Measurements from ENCODE around the gene MGARP. TPM values are rescaled to one million over a fixed set of nuclear protein-coding genes. Genes with fewer than 3 reads are reported as not detected.

Gene MGARP
- total and polyA plus RNA-seq, 12 donors, result 0.36 to 2.3 (median 1.4) TPM; not detected in 1

DNA sequence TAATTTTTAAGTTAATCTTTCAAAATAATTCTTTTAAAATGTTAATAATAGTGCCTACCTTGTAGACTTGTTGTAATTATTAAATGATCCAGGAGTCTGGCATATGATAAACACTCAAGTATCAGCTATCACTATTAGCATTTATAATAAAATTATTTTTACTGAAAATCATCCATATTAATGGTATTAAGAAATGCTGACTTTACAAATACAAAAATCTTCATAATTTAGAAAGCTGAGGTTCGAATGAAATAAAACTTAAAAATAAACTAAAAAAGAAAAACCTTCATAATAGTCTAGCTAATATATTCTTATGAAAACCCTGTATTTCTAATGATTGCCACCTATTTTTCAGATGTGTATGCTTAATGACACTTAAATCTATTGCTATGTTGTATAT, 5.2 kb downstream of the MGARP start:
- no peak overlapping the region for H3K4me3 ChIP-seq
- H3K36me3 ChIP-seq, result no peaks in the 10 kb centered on the region
- TF ChIP-seq, protein P1, sequence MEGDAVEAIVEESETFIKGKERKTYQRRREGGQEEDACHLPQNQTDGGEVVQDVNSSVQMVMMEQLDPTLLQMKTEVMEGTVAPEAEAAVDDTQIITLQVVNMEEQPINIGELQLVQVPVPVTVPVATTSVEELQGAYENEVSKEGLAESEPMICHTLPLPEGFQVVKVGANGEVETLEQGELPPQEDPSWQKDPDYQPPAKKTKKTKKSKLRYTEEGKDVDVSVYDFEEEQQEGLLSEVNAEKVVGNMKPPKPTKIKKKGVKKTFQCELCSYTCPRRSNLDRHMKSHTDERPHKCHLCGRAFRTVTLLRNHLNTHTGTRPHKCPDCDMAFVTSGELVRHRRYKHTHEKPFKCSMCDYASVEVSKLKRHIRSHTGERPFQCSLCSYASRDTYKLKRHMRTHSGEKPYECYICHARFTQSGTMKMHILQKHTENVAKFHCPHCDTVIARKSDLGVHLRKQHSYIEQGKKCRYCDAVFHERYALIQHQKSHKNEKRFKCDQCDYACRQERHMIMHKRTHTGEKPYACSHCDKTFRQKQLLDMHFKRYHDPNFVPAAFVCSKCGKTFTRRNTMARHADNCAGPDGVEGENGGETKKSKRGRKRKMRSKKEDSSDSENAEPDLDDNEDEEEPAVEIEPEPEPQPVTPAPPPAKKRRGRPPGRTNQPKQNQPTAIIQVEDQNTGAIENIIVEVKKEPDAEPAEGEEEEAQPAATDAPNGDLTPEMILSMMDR (IDR thresholded peaks at IDR 0.05), result no peak
- H3K4me1 ChIP-seq, result peaks cover 0 to 16% (median 10%) of the 10 kb centered on the region in 9 donors
- ATAC-seq (no peak), DNase-seq (no peak)
- H3K9me3 ChIP-seq, result no peaks in the 10 kb centered on the region
- no peak overlapping the region for H3K27ac ChIP-seq
- H3K27me3 ChIP-seq, result peaks cover 0 to 49% (median 25%) of the 10 kb centered on the region in 7 donors
- intact Hi-C loops (cut with DNase I), result loop anchor here in 1 of 10 donors (10.0 kb wide), 1 partner anchor 170 kb away; no protein-coding TSS in a partner anchor
- 97 to 100% methylated on average over 1 of the region's 1 CpG for WGBS, 2 donors

DNA sequence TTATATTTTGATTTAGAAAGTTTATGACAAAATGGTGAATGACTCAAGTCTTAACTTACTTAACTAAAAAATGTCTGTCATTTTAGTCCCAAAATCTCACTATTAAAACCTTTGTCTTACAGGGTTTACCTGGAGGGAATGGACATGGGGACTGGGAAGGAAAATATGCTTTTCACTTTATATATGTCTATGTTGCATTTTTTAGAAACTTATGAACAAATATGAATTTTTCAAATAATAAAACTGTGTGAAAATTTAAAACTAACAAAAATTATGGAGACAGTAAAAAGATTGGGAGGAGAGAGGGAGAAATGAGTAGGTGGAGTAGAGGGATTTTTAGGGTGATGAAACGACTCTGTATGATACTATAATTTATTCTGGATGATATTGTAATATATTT, 6.2 kb downstream of the MGARP start:
- peaks cover 0 to 6% (median under 1%) of the 10 kb centered on the region in 9 donors for H3K4me1 ChIP-seq
- ATAC-seq, result no peak
- H3K4me3 ChIP-seq, result no peak overlapping the region
- peaks cover 0 to 39% (median 21%) of the 10 kb centered on the region in 7 donors for H3K27me3 ChIP-seq
- H3K36me3 ChIP-seq, result no peaks in the 10 kb centered on the region
- H3K27ac ChIP-seq, result no peak overlapping the region
- 94 to 98% methylated on average over 1 of the region's 1 CpG for WGBS, 2 donors
- no peaks in the 10 kb centered on the region for H3K9me3 ChIP-seq
- no peak for DNase-seq
- intact Hi-C loops (cut with DNase I), result loop anchor here in 1 of 10 donors (10.0 kb wide), 1 partner anchor 169 kb away; no protein-coding TSS in a partner anchor
- TF ChIP-seq, protein P1 (IDR thresholded peaks at IDR 0.05), result no peak

DNA sequence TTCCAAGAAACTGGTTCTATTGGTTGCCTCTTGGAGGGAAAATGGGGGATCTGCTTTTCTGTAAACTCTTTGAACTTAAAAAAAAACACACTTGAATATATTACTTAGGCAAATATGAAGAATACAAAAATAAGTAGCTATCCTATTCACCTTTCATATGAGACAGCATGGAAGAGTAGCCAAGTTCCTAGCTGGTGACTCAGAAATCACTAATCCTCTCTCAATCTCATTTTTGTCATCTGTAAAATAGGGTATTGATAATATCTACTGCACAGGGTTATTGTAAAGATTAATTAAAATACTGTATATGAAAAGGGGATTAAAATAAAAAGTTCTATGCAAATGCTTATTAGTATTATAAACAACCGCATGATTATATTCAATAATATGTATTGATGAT, 12.7 kb downstream of the MGARP start:
- 99 to 100% methylated on average over 1 of the region's 1 CpG for WGBS, 2 donors
- TF ChIP-seq, protein P1 (IDR thresholded peaks at IDR 0.05), result no peak
- Histone ChIP-seq H3K27me3 (no peaks in the 10 kb centered on the region), H3K27ac (peak overlapping the region in 3 of 10 donors; percentile 18 to 66 (median 66)), H3K36me3 (no peaks in the 10 kb centered on the region), H3K9me3 (no peaks in the 10 kb centered on the region), H3K4me1 (peaks cover 0 to 17% (median 13%) of the 10 kb centered on the region in 9 donors), H3K4me3 (no peak overlapping the region)
- intact Hi-C loops (cut with DNase I), result no loop called here
- DNase-seq (no peak), ATAC-seq (no peak)

DNA sequence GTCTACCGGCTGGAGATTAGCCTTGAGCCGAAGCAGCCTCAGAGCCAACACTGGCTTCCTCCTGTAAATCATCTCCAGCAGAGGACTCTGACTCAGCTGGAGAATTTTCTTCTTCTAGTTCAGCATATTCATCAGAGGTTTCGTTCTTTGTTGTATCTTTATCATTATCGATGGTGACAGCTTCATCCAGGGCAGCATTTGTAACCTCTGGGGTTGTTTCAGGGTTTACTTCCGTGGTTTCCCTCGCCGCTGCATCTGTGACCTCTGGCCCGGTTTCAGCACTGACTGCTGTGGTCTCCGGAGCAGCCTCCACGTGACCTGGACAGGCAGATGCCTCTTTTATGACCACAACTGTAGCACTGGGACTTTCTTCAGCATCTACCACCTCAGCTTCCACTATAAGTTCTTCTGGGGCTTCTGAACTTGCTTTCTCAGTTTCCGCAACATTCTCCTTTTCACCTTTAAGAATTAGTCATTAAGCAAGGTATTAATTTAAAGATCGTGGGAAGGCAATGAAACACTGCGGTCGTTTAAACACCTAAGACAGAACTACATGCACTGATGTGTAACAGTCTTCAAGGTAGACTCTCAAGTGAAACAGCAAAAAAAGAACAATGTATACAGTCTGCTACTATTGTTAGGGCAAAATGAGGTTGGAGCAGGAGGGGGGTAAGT, 13.3 kb downstream of the MGARP start:
- DNase-seq (peak; percentile 68 to 74), ATAC-seq (peak; percentile 72 to 97 (median 93))
- intact Hi-C loops (cut with DNase I), result no loop called here
- Histone ChIP-seq H3K27me3 (no peaks in the 10 kb centered on the region), H3K9me3 (no peaks in the 10 kb centered on the region), H3K4me1 (peaks cover 0 to 17% (median 13%) of the 10 kb centered on the region in 9 donors), H3K27ac (peak overlapping the region in 8 of 10 donors; percentile 18 to 66 (median 44)), H3K4me3 (peak overlapping the region in 7 of 10 donors; percentile 31 to 49 (median 47)), H3K36me3 (no peaks in the 10 kb centered on the region)
- 22 to 24% methylated on average over 14 of the region's 14 CpGs for WGBS, 2 donors
- TF ChIP-seq, protein P1 (IDR thresholded peaks at IDR 0.05), result no peak
